K562 (cell line): Measurements from ENCODE around the gene TNRC6B. TPM values are rescaled to one million over a fixed set of nuclear protein-coding genes. Genes with fewer than 3 reads are reported as not detected.

ENCODE experiments used
- ATAC-seq: fragments of 200-7000 bp; cut with Tn5 transposase; 3 replicates; pipeline ENCODE4 v1.9.1; 2020; ENCODE audit warnings: moderate library complexity
- BruUV-seq: library from RNA; stranded (reverse); fragments of 400-500 nt; replicated peaks from 2 replicates; lab custom pipeline; 2021; lab: Mats Ljungman, UMichigan
- CTCF ChIA-PET: fragments of 300-600 bp; formaldehyde crosslinking; extraction: SDS; loops from one replicate; lab custom pipeline; 2021; ENCODE audit warnings: low intra/inter-chr PET ratio; lab: Yijun Ruan, JAX
- POLR2A ChIA-PET: fragments of 300-600, 350-650 bp; sonication (Branson Sonifier 250); formaldehyde crosslinking; extraction: SDS; loops from one replicate; lab custom pipeline; 2021; ENCODE audit warnings: antibody characterized with exemption, inconsistent platforms; lab: Yijun Ruan, JAX
- DNase-seq, 4 experiments: peaks; one replicate each; pipeline versions ENCODE4 v3.0.0 to v3.0.0-alpha.2; 2011 to 2018; ENCODE audit warnings: low spot score in 3 of 4, mixed read lengths in 3 of 4; ENCODE audit errors: extremely low read depth in 1 of 4
- FAIRE-seq: peaks from 2 replicates; lab custom pipeline; 2011; peaks lifted over from hg19 to GRCh38; lab: Jason Lieb, UNC
- H2AFZ ChIP-seq: 2 replicates; pipeline ENCODE4 v1.6.0; 2011; ENCODE audit warnings: low read depth, low read length, control low read depth, inconsistent platforms
- H3K27ac ChIP-seq: fragments of 200-600 bp; 3 replicates; pipeline ENCODE4 v1.8.0; 2011; ENCODE audit warnings: low read depth, mild to moderate bottlenecking, control low read depth, inconsistent platforms, low read length, moderate library complexity, mixed read lengths; ENCODE audit errors: extremely low read depth
- H3K27me3 ChIP-seq, 2 experiments: fragments of 300-600 bp in 1 of 2; 2 replicates in 1 of 2; 3 replicates in 1 of 2; pipeline versions ENCODE4 v1.6.0 to v1.8.0; 2011; ENCODE audit warnings: inconsistent platforms in 2 of 2, low read length in 2 of 2, mild to moderate bottlenecking in 1 of 2, mixed read lengths in 1 of 2, moderate library complexity in 1 of 2; ENCODE audit not compliant: control insufficient read depth in 2 of 2, insufficient read depth in 2 of 2
- H3K36me3 ChIP-seq: fragments of 300-600 bp; 3 replicates; pipeline ENCODE4 v1.8.0; 2011; ENCODE audit warnings: mild to moderate bottlenecking, low read length, inconsistent platforms; ENCODE audit not compliant: control insufficient read depth, insufficient read depth
- H3K4me1 ChIP-seq, 2 experiments: fragments of 200-600 bp in 1 of 2; replicated peaks in 1 of 2; 2 replicates in 1 of 2; 3 replicates in 1 of 2; pipeline versions ENCODE4 v1.5.1 to v1.8.0; 2011; ENCODE audit warnings: inconsistent platforms in 2 of 2, low read length in 2 of 2, mild to moderate bottlenecking in 1 of 2, mixed read lengths in 1 of 2, moderate library complexity in 1 of 2; ENCODE audit not compliant: control insufficient read depth in 2 of 2, insufficient read depth in 2 of 2
- H3K4me2 ChIP-seq: 2 replicates; pipeline ENCODE4 v1.6.1; 2011; ENCODE audit warnings: low read length, control low read depth, inconsistent platforms, mixed read lengths; ENCODE audit not compliant: insufficient read depth
- H3K4me3 ChIP-seq: fragments of 200-600 bp; sonication (generic), shearing (Covaris generic); 2 replicates; pipeline ENCODE4 v1.5.1; 2016; ENCODE audit warnings: control low read depth, inconsistent platforms
- H3K79me2 ChIP-seq: fragments of 200-600 bp; 3 replicates; pipeline ENCODE4 v1.8.0; 2011; ENCODE audit warnings: low read length, inconsistent platforms; ENCODE audit not compliant: control insufficient read depth, insufficient read depth
- H3K9ac ChIP-seq, 2 experiments: 2 replicates each; pipeline versions ENCODE4 v1.6.0 to v1.6.1; 2011; ENCODE audit warnings: low read depth in 2 of 2, low read length in 2 of 2, control low read depth in 1 of 2, inconsistent platforms in 1 of 2, mild to moderate bottlenecking in 1 of 2, mixed read lengths in 1 of 2; ENCODE audit not compliant: insufficient read depth in 1 of 2
- H3K9me1 ChIP-seq: one replicate; pipeline ENCODE4 v1.6.0; 2011; ENCODE audit warnings: inconsistent platforms, mild to moderate bottlenecking, low read length, moderate library complexity; ENCODE audit not compliant: control insufficient read depth, insufficient read depth
- H3K9me3 ChIP-seq: replicated peaks from 2 replicates; pipeline ENCODE4 v1.5.1; 2011; ENCODE audit warnings: low read depth, low read length, inconsistent platforms; ENCODE audit not compliant: control insufficient read depth, insufficient read depth
- H4K20me1 ChIP-seq: replicated peaks from 2 replicates; pipeline ENCODE4 v1.6.1; 2011; ENCODE audit warnings: low read length, inconsistent platforms, mixed read lengths; ENCODE audit not compliant: control insufficient read depth, insufficient read depth
- ARHGAP35 ChIP-seq: fragments of 450-650 bp; IDR thresholded peaks from 2 replicates; pipeline ENCODE4 v1.6.1; 2018; ENCODE audit not compliant: partially characterized antibody
- GTF2A2 ChIP-seq: IDR thresholded peaks from 2 replicates; pipeline ENCODE4 v1.6.1; 2016; ENCODE audit warnings: mild to moderate bottlenecking, missing genetic modification characterization, missing compliant biosample characterization
- KLF1 ChIP-seq: fragments of 450-650 bp; IDR thresholded peaks from 2 replicates; pipeline ENCODE4 v1.6.1; 2016; ENCODE audit warnings: missing genetic modification characterization, missing compliant biosample characterization
- NFIC ChIP-seq: fragments of 450-650 bp; IDR thresholded peaks from 2 replicates; pipeline ENCODE4 v1.6.1; 2017; ENCODE audit warnings: mild to moderate bottlenecking, inconsistent platforms
- POLR2H ChIP-seq: IDR thresholded peaks from 2 replicates; pipeline ENCODE4 v1.6.1; 2016; ENCODE audit warnings: missing genetic modification characterization, low read depth, mild to moderate bottlenecking, control low read depth, missing compliant biosample characterization, moderate library complexity
- PTBP1 ChIP-seq: fragments of 200-400 bp; formaldehyde crosslinking; IDR thresholded peaks from 2 replicates; pipeline ENCODE4 v1.6.1; 2017; ENCODE audit warnings: low read depth, low read length
- RCOR1 ChIP-seq, 2 experiments: IDR thresholded peaks; 2 replicates each; pipeline ENCODE4 v1.6.1; 2012; ENCODE audit warnings: low read depth in 2 of 2, low read length in 2 of 2, borderline replicate concordance in 1 of 2, improper control_type of control experiment in 1 of 2
- ZNF398 ChIP-seq: fragments of 250-450 bp; sonication (Bioruptor Pico); IDR thresholded peaks from 2 replicates; pipeline ENCODE4 v1.8.0; 2021; ENCODE audit warnings: moderate library complexity, mild to moderate bottlenecking, inconsistent platforms
- WGBS: fragments of 100-300 bp; shearing (Covaris generic); methylation state at CpG from one replicate; pipeline ENCODE4 v1.1.6; 2016; ENCODE audit warnings: low coverage, mixed read lengths; ENCODE audit not compliant: insufficient coverage; ENCODE audit errors: missing lambda C conversion rate; 5-methylcytosine and 5-hydroxymethylcytosine counted together
- in situ Hi-C: fragments of 300-500 bp; cut with MboI; formaldehyde crosslinking; loops from 4 replicates; pipeline ENCODE4 v1.15.0; 2018; ENCODE audit warnings: inconsistent platforms, mixed read lengths
- intact Hi-C: fragments of 100-400 bp; cut with micrococcal nuclease; formaldehyde crosslinking; loops from 2 replicates; pipeline ENCODE4 v1.14.2; 2022
- polyA plus RNA-seq, 8 experiments: library from polyadenylated mRNA; depleted of rRNA in 4 of 8; stranded (reverse) in 5 of 8; unstranded in 3 of 8; fragments of >200 nt; fragmentation: Nextera tagmentation in 2 of 8; fragmentation: Illumina TruSeq in 1 of 8; extraction: Ambion mirVana in 2 of 8; extraction: Trizol in 1 of 8; gene quantifications; 2 replicates each; pipeline versions ENCODE4 v1.2.1 to v1.2.3, GENCODE V29; 2011 to 2014; ENCODE audit warnings: inconsistent platforms in 1 of 8, missing spikeins in 1 of 8
- total RNA-seq, 7 experiments: library from RNA; depleted of rRNA in 6 of 7; stranded (reverse); fragments of >200 nt in 6 of 7; fragmentation: Illumina TruSeq in 2 of 7; extraction: Trizol in 2 of 7; gene quantifications; 2 replicates each; pipeline versions ENCODE4 v1.2.1 to v1.2.3, GENCODE V29; 2011 to 2021; ENCODE audit warnings: low replicate concordance in 1 of 7

The TNRC6B gene
- total and polyA plus RNA-seq, 9 of the 15 experiments (the other 6 are each of a cell fraction or from before 2014, with no cell fraction given): 0.96 to 18.8 (median 10.8) TPM

GRCh38 chr22:40213478-40213877, 35.8 kb downstream of the TNRC6B start:
- peaks cover 3 to 8% of the 10 kb centered on the region in 2 experiments; a peak in 2 of 5 replicates for H3K4me1 ChIP-seq
- H3K4me2 ChIP-seq: no peak overlapping the region
- H3K79me2 ChIP-seq: peaks cover 48% of the 10 kb centered on the region
- BruUV-seq: no TSS peak
- FAIRE-seq (no peak), DNase-seq (no peak), ATAC-seq (no peak)
- WGBS: 69% methylated on average over 4 of the region's 4 CpGs
- no peaks in the 10 kb centered on the region for H3K27me3 ChIP-seq
- H3K9me1 ChIP-seq: no peaks in the 10 kb centered on the region
- no peak overlapping the region for H3K27ac ChIP-seq
- H4K20me1 ChIP-seq: 0 out of 2 replicates have a peak, but pooled peaks cover 2% of the 10 kb centered on the region
- H3K4me3 ChIP-seq: no peak overlapping the region
- in situ Hi-C loops: no loop called here
- no peak overlapping the region for H2AFZ ChIP-seq
- intact Hi-C loops: no loop called here
- TF ChIP-seq RCOR1 (IDR thresholded peaks at IDR 0.05; ENCODE audit: borderline replicate concordance in 1 of 2, low read depth in 2 of 2, low read length in 2 of 2) (no peak), ARHGAP35 (no peak), KLF1 (tag) (no peak), ZNF398 (CRISPR knock-in tag) (no peak), PTBP1 (no peak), GTF2A2 (tag) (no peak), POLR2H (tag) (no peak), NFIC (peak; percentile 66)
- H3K9ac ChIP-seq: no peak overlapping the region
- CTCF ChIA-PET: no interaction called here
- H3K9me3 ChIP-seq: no peaks in the 10 kb centered on the region
- 0 out of 3 replicates have a peak, but pooled peaks cover 3% of the 10 kb centered on the region for H3K36me3 ChIP-seq
- POLR2A ChIA-PET: no interaction called here
